SH-SY5Y (cell line): ENCODE data around the gene MAP1LC3B2.

Experiments used
- GATA2 ChIP-seq: IDR thresholded peaks from 2 replicates; pipeline ENCODE4 v1.6.1; 2011; ENCODE audit warnings: mild to moderate bottlenecking, low read depth, low read length
- GATA3 ChIP-seq: IDR thresholded peaks from 2 replicates; pipeline ENCODE4 v1.6.1; 2011; ENCODE audit warnings: low read depth, mild to moderate bottlenecking, low read length, moderate library complexity

GRCh38 chr12:116597886-116598285 is 38.7 kb downstream of the MAP1LC3B2 start:
- TF ChIP-seq GATA2, result no peak
- TF ChIP-seq GATA3, result no peak
